K562 (cell line): ENCODE results near the gene MAB21L3. TPM values are rescaled to one million over a fixed set of nuclear protein-coding genes. Genes with fewer than 3 reads are reported as not detected.

ENCODE experiments used
- ATAC-seq: fragments of 200-7000 bp; cut with Tn5 transposase; 3 replicates; pipeline ENCODE4 v1.9.1; 2020; ENCODE audit warnings: moderate library complexity
- BruUV-seq: library from RNA; stranded (reverse); fragments of 400-500 nt; replicated peaks from 2 replicates; lab custom pipeline; 2021; lab: Mats Ljungman, UMichigan
- CTCF ChIA-PET: fragments of 300-600 bp; formaldehyde crosslinking; extraction: SDS; loops from one replicate; lab custom pipeline; 2021; ENCODE audit warnings: low intra/inter-chr PET ratio; lab: Yijun Ruan, JAX
- POLR2A ChIA-PET: fragments of 300-600, 350-650 bp; sonication (Branson Sonifier 250); formaldehyde crosslinking; extraction: SDS; loops from one replicate; lab custom pipeline; 2021; ENCODE audit warnings: antibody characterized with exemption, inconsistent platforms; lab: Yijun Ruan, JAX
- DNase-seq, 4 experiments: peaks; one replicate each; pipeline versions ENCODE4 v3.0.0 to v3.0.0-alpha.2; 2011 to 2018; ENCODE audit warnings: low spot score in 3 of 4, mixed read lengths in 3 of 4; ENCODE audit errors: extremely low read depth in 1 of 4
- FAIRE-seq: peaks from 2 replicates; lab custom pipeline; 2011; peaks lifted over from hg19 to GRCh38; lab: Jason Lieb, UNC
- H2AFZ ChIP-seq: 2 replicates; pipeline ENCODE4 v1.6.0; 2011; ENCODE audit warnings: low read depth, low read length, control low read depth, inconsistent platforms
- H3K27ac ChIP-seq: fragments of 200-600 bp; 3 replicates; pipeline ENCODE4 v1.8.0; 2011; ENCODE audit warnings: low read depth, mild to moderate bottlenecking, control low read depth, inconsistent platforms, low read length, moderate library complexity, mixed read lengths; ENCODE audit errors: extremely low read depth
- H3K27me3 ChIP-seq, 2 experiments: fragments of 300-600 bp in 1 of 2; 2 replicates in 1 of 2; 3 replicates in 1 of 2; pipeline versions ENCODE4 v1.6.0 to v1.8.0; 2011; ENCODE audit warnings: inconsistent platforms in 2 of 2, low read length in 2 of 2, mild to moderate bottlenecking in 1 of 2, mixed read lengths in 1 of 2, moderate library complexity in 1 of 2; ENCODE audit not compliant: control insufficient read depth in 2 of 2, insufficient read depth in 2 of 2
- H3K36me3 ChIP-seq: fragments of 300-600 bp; 3 replicates; pipeline ENCODE4 v1.8.0; 2011; ENCODE audit warnings: mild to moderate bottlenecking, low read length, inconsistent platforms; ENCODE audit not compliant: control insufficient read depth, insufficient read depth
- H3K4me1 ChIP-seq, 2 experiments: fragments of 200-600 bp in 1 of 2; replicated peaks in 1 of 2; 2 replicates in 1 of 2; 3 replicates in 1 of 2; pipeline versions ENCODE4 v1.5.1 to v1.8.0; 2011; ENCODE audit warnings: inconsistent platforms in 2 of 2, low read length in 2 of 2, mild to moderate bottlenecking in 1 of 2, mixed read lengths in 1 of 2, moderate library complexity in 1 of 2; ENCODE audit not compliant: control insufficient read depth in 2 of 2, insufficient read depth in 2 of 2
- H3K4me2 ChIP-seq: 2 replicates; pipeline ENCODE4 v1.6.1; 2011; ENCODE audit warnings: low read length, control low read depth, inconsistent platforms, mixed read lengths; ENCODE audit not compliant: insufficient read depth
- H3K4me3 ChIP-seq: fragments of 200-600 bp; sonication (generic), shearing (Covaris generic); 2 replicates; pipeline ENCODE4 v1.5.1; 2016; ENCODE audit warnings: control low read depth, inconsistent platforms
- H3K79me2 ChIP-seq: fragments of 200-600 bp; 3 replicates; pipeline ENCODE4 v1.8.0; 2011; ENCODE audit warnings: low read length, inconsistent platforms; ENCODE audit not compliant: control insufficient read depth, insufficient read depth
- H3K9ac ChIP-seq, 2 experiments: 2 replicates each; pipeline versions ENCODE4 v1.6.0 to v1.6.1; 2011; ENCODE audit warnings: low read depth in 2 of 2, low read length in 2 of 2, control low read depth in 1 of 2, inconsistent platforms in 1 of 2, mild to moderate bottlenecking in 1 of 2, mixed read lengths in 1 of 2; ENCODE audit not compliant: insufficient read depth in 1 of 2
- H3K9me1 ChIP-seq: one replicate; pipeline ENCODE4 v1.6.0; 2011; ENCODE audit warnings: inconsistent platforms, mild to moderate bottlenecking, low read length, moderate library complexity; ENCODE audit not compliant: control insufficient read depth, insufficient read depth
- H3K9me3 ChIP-seq: replicated peaks from 2 replicates; pipeline ENCODE4 v1.5.1; 2011; ENCODE audit warnings: low read depth, low read length, inconsistent platforms; ENCODE audit not compliant: control insufficient read depth, insufficient read depth
- H4K20me1 ChIP-seq: replicated peaks from 2 replicates; pipeline ENCODE4 v1.6.1; 2011; ENCODE audit warnings: low read length, inconsistent platforms, mixed read lengths; ENCODE audit not compliant: control insufficient read depth, insufficient read depth
- HOMEZ ChIP-seq: fragments of 250-450 bp; sonication (Bioruptor Pico); IDR thresholded peaks from 2 replicates; pipeline ENCODE4 v1.4.0; 2020; ENCODE audit warnings: mild to moderate bottlenecking, moderate library complexity
- RB1 ChIP-seq: fragments of 450-650 bp; IDR thresholded peaks from 2 replicates; pipeline ENCODE4 v1.6.1; 2017; ENCODE audit warnings: low read depth, mild to moderate bottlenecking
- SPI1 ChIP-seq: IDR thresholded peaks from 2 replicates; pipeline ENCODE4 v1.6.1; 2011; ENCODE audit warnings: low read depth, low read length, control low read depth, borderline replicate concordance
- ZNF507 ChIP-seq: conservative IDR thresholded peaks from 2 replicates; pipeline ENCODE4 v1.6.1; 2017; ENCODE audit warnings: missing genetic modification characterization, missing compliant biosample characterization
- WGBS: fragments of 100-300 bp; shearing (Covaris generic); methylation state at CpG from one replicate; pipeline ENCODE4 v1.1.6; 2016; ENCODE audit warnings: low coverage, mixed read lengths; ENCODE audit not compliant: insufficient coverage; ENCODE audit errors: missing lambda C conversion rate; 5-methylcytosine and 5-hydroxymethylcytosine counted together
- in situ Hi-C: fragments of 300-500 bp; cut with MboI; formaldehyde crosslinking; loops from 4 replicates; pipeline ENCODE4 v1.15.0; 2018; ENCODE audit warnings: inconsistent platforms, mixed read lengths
- intact Hi-C: fragments of 100-400 bp; cut with micrococcal nuclease; formaldehyde crosslinking; loops from 2 replicates; pipeline ENCODE4 v1.14.2; 2022
- polyA plus RNA-seq, 8 experiments: library from polyadenylated mRNA; depleted of rRNA in 4 of 8; stranded (reverse) in 5 of 8; unstranded in 3 of 8; fragments of >200 nt; fragmentation: Nextera tagmentation in 2 of 8; fragmentation: Illumina TruSeq in 1 of 8; extraction: Ambion mirVana in 2 of 8; extraction: Trizol in 1 of 8; gene quantifications; 2 replicates each; pipeline versions ENCODE4 v1.2.1 to v1.2.3, GENCODE V29; 2011 to 2014; ENCODE audit warnings: inconsistent platforms in 1 of 8, missing spikeins in 1 of 8
- total RNA-seq, 7 experiments: library from RNA; depleted of rRNA in 6 of 7; stranded (reverse); fragments of >200 nt in 6 of 7; fragmentation: Illumina TruSeq in 2 of 7; extraction: Trizol in 2 of 7; gene quantifications; 2 replicates each; pipeline versions ENCODE4 v1.2.1 to v1.2.3, GENCODE V29; 2011 to 2021; ENCODE audit warnings: low replicate concordance in 1 of 7

MAB21L3 gene
- total and polyA plus RNA-seq, 9 of the 15 experiments (the other 6 are each of a cell fraction or from before 2014, with no cell fraction given), result not detected

- POLR2A ChIA-PET, result no interaction called here
- intact Hi-C loops (no loop called here), in situ Hi-C loops (no loop called here)
- Histone ChIP-seq H3K4me3 (no peak overlapping the region), H3K79me2 (no peaks in the 10 kb centered on the region), H3K4me1 (no peaks in the 10 kb centered on the region), H3K27me3 (no peaks in the 10 kb centered on the region), H2AFZ (no peak overlapping the region), H4K20me1 (no peaks in the 10 kb centered on the region), H3K9me1 (no peaks in the 10 kb centered on the region), H3K9ac (no peak overlapping the region), H3K27ac (no peak overlapping the region), H3K36me3 (no peaks in the 10 kb centered on the region), H3K9me3 (no peaks in the 10 kb centered on the region), H3K4me2 (no peak overlapping the region)
- CTCF ChIA-PET, result no interaction called here
- FAIRE-seq (no peak), ATAC-seq (no peak), DNase-seq (no peak)
- BruUV-seq, result no TSS peak
- TF ChIP-seq SPI1 (peak; percentile 81), RB1 (no peak)
Observed at GRCh38 chr1:116087628-116088027, 23.6 kb upstream of the MAB21L3 start.

- no peak for FAIRE-seq
- Histone ChIP-seq H3K4me3 (no peak overlapping the region), H3K27me3 (no peaks in the 10 kb centered on the region), H3K4me1 (no peaks in the 10 kb centered on the region), H3K4me2 (no peak overlapping the region), H4K20me1 (no peaks in the 10 kb centered on the region), H3K36me3 (no peaks in the 10 kb centered on the region), H3K9me1 (no peaks in the 10 kb centered on the region), H3K79me2 (no peaks in the 10 kb centered on the region), H3K9me3 (no peaks in the 10 kb centered on the region), H3K9ac (no peak overlapping the region), H3K27ac (no peak overlapping the region), H2AFZ (no peak overlapping the region)
- no peak for DNase-seq
- intact Hi-C loops, result no loop called here
- in situ Hi-C loops, result no loop called here
- no peak for ATAC-seq
- 0% methylated on average over 1 of the region's 1 CpG for WGBS
- TF ChIP-seq HOMEZ (CRISPR knock-in tag), result no peak
- peak; percentile 65 for TF ChIP-seq ZNF507 (tag)
- no TSS peak for BruUV-seq
- ChIA-PET CTCF (no interaction called here), POLR2A (no interaction called here)
Observed at GRCh38 chr1:116089870-116090269, 21.3 kb upstream of the MAB21L3 start.
